ENCODE measurements around the gene GATAD2B.

DNA sequence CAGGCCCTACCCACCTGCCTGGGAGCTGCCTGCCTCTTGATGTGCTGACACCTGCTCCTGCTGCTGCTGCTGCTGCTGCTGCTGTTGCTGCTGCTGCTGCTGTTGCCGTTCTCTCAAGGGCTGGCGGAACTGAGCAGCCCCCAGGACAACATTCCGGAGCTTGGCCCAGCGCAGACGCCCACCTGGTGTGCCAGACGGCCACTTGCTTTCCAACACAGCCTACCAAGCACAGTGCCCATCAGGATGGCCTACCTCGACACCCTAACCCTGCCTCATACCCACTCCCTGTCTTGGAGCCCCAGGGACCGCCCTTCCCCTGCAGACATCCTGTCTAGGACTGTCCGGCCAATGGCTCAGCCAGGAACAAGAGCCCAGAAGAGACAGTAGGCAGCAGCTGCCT, 12.0 kb upstream of the GATAD2B start:
- TF ChIP-seq, protein P1, sequence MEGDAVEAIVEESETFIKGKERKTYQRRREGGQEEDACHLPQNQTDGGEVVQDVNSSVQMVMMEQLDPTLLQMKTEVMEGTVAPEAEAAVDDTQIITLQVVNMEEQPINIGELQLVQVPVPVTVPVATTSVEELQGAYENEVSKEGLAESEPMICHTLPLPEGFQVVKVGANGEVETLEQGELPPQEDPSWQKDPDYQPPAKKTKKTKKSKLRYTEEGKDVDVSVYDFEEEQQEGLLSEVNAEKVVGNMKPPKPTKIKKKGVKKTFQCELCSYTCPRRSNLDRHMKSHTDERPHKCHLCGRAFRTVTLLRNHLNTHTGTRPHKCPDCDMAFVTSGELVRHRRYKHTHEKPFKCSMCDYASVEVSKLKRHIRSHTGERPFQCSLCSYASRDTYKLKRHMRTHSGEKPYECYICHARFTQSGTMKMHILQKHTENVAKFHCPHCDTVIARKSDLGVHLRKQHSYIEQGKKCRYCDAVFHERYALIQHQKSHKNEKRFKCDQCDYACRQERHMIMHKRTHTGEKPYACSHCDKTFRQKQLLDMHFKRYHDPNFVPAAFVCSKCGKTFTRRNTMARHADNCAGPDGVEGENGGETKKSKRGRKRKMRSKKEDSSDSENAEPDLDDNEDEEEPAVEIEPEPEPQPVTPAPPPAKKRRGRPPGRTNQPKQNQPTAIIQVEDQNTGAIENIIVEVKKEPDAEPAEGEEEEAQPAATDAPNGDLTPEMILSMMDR (IDR thresholded peaks at IDR 0.05; ENCODE audit: poor library complexity): no peak
- TF ChIP-seq EZH2 (IDR thresholded peaks at IDR 0.05; ENCODE audit: borderline replicate concordance) (no peak), EZH2phosphoT487 (IDR thresholded peaks at IDR 0.05; ENCODE audit: low read depth, severe bottlenecking, unreplicated experiment) (no peak)

All from hepatocyte (in vitro differentiated cells).